Neutrophil (primary cell): Measurements from ENCODE around the gene ROPN1B.
"Not testable (repeated sequence)": the region's sequence is repeated elsewhere in the genome, so short reads cannot be mapped to it uniquely, and the experiment has no call there.

Experiments
- H3K27ac ChIP-seq: fragments of 200-600 bp; sonication (generic); 2 replicates; pipeline ENCODE4 v1.5.1; 2016; ENCODE audit warnings: mild to moderate bottlenecking, moderate library complexity
- H3K27me3 ChIP-seq: fragments of 200-600 bp; sonication (generic); 2 replicates; pipeline ENCODE4 v1.6.0; 2016; ENCODE audit warnings: mild to moderate bottlenecking
- H3K36me3 ChIP-seq: fragments of 200-600 bp; sonication (generic); 2 replicates; pipeline ENCODE4 v1.5.1; 2017
- H3K4me1 ChIP-seq, 2 experiments: fragments of 200-600 bp in 1 of 2; sonication (generic) in 1 of 2; 1 replicate in 1 of 2; 2 replicates in 1 of 2; pipeline versions ENCODE4 v1.5.1 to v1.6.1; 2013 to 2016; ENCODE audit warnings: low read depth in 1 of 2, low read length in 1 of 2, mild to moderate bottlenecking in 1 of 2, moderate library complexity in 1 of 2; ENCODE audit not compliant: control insufficient read depth in 1 of 2, insufficient read depth in 1 of 2
- H3K4me3 ChIP-seq, 2 experiments: fragments of 200-600 bp in 1 of 2; sonication (generic) in 1 of 2; 1 replicate in 1 of 2; 2 replicates in 1 of 2; pipeline ENCODE4 v1.5.1; 2013 to 2016; ENCODE audit warnings: low read depth in 1 of 2, low read length in 1 of 2, mild to moderate bottlenecking in 1 of 2, moderate library complexity in 1 of 2
- H3K9me3 ChIP-seq: fragments of 200-600 bp; sonication (generic); 2 replicates; pipeline ENCODE4 v1.5.1; 2016
- TF ChIP-seq, protein P1 (sequence below): fragments of 200-600 bp; sonication (generic); IDR thresholded peaks from 2 replicates; pipeline ENCODE4 v1.5.1; 2016; ENCODE audit warnings: antibody characterized with exemption

The ROPN1B gene

DNA sequence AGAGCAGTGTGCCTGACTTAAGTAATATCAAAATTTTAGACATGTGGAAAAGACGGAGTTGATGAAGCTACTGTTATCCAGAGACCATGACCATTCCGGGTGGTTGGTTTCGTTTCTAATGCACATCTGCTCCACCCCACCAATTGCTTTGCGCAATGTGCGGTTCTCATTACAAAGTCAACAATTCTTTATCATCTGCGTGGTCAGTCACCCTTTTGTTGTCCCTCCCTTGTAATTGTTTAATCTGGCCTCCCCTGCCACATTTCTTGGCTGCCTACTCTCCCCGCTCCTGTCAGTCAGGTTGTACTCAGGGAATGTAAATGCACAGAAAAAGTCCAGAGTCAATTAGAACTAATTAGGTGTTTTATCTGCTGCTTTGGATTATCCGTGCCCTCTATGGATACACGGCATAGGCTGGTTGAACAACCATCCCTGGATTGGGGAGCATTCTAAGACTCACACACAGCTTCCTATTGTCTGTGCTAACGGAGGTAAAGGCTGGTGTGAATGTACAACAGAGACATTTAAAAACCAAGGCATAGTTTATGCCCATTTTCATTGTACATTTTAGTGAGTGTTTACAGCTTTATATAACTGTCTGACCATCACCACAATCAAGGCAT is 33.6 kb upstream of the ROPN1B start:
- H3K4me3 ChIP-seq, H3K9me3 ChIP-seq, H3K36me3 ChIP-seq, H3K27me3 ChIP-seq, H3K4me1 ChIP-seq, H3K27ac ChIP-seq: not testable (repeated sequence)

GRCh38 chr3:125936210-125936815 is 32.7 kb upstream of the ROPN1B start:
- H3K4me3 ChIP-seq, H3K4me1 ChIP-seq, H3K27ac ChIP-seq, H3K9me3 ChIP-seq, H3K27me3 ChIP-seq, H3K36me3 ChIP-seq: not testable (repeated sequence)

- H3K27me3 ChIP-seq, H3K4me3 ChIP-seq, H3K27ac ChIP-seq, H3K9me3 ChIP-seq, H3K4me1 ChIP-seq, H3K36me3 ChIP-seq: not testable (repeated sequence)
These were observed 32.1 kb upstream of the ROPN1B start for GRCh38 chr3:125936891-125937290.

DNA sequence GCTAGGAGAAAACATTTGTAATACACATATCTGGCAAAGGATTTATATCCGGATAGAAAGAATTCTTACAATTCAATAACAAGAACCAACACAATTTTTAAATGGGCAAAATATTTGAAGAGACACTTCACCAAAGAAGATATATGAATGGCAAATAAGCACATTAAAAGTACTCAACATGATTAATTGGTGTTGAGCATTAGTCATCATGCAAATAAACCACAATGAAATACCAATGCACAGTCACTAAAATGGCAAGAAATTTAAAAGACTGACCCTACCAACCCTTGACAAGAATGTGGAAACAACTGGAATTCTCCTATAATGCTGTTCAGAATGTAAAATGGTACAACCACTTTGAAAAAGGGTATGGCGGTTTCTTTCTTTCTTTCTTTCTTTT is 21.2 kb upstream of the ROPN1B start:
- not testable (repeated sequence) for H3K36me3 ChIP-seq, H3K4me3 ChIP-seq, H3K4me1 ChIP-seq, H3K9me3 ChIP-seq, H3K27ac ChIP-seq
- H3K27me3 ChIP-seq: peaks cover 56% of the 10 kb centered on the region

GRCh38 chr3:125948901-125949300 is 20.1 kb upstream of the ROPN1B start:
- H3K27ac ChIP-seq, H3K4me1 ChIP-seq, H3K9me3 ChIP-seq, H3K4me3 ChIP-seq, H3K36me3 ChIP-seq: not testable (repeated sequence)
- H3K27me3 ChIP-seq: peaks cover 48% of the 10 kb centered on the region

GRCh38 chr3:125951176-125951575 is 17.8 kb upstream of the ROPN1B start:
- not testable (repeated sequence) for H3K36me3 ChIP-seq, H3K27ac ChIP-seq, H3K4me1 ChIP-seq, H3K4me3 ChIP-seq, H3K9me3 ChIP-seq
- peaks cover 30% of the 10 kb centered on the region for H3K27me3 ChIP-seq

DNA sequence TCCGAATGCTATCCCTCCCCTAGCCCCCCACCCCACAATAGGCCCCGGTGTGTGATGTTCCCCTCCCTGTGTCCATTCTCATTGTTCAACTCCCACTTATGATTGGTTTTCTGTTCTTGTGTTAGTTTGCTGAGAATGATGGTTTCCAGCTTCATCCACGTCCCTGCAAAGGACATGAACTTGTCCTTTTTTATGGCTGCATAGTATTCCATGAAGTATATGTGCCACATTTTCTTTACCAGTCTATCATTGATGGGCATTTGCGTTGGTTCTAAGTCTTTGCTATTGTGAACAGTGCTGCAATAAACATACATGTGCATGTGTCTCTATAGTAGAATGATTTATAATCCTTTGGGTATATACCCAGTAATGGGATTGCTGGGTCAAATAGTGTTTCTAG is 12.0 kb upstream of the ROPN1B start:
- H3K4me3 ChIP-seq, H3K36me3 ChIP-seq, H3K4me1 ChIP-seq, H3K9me3 ChIP-seq, H3K27ac ChIP-seq: not testable (repeated sequence)
- H3K27me3 ChIP-seq: peaks cover 46% of the 10 kb centered on the region

- H3K9me3 ChIP-seq: no peaks in the 10 kb centered on the region
- peaks cover 47% of the 10 kb centered on the region for H3K27me3 ChIP-seq
- H3K4me3 ChIP-seq: no peak overlapping the region
- no peaks in the 10 kb centered on the region for H3K36me3 ChIP-seq
- H3K4me1 ChIP-seq: no peaks in the 10 kb centered on the region
- TF ChIP-seq, protein P1, sequence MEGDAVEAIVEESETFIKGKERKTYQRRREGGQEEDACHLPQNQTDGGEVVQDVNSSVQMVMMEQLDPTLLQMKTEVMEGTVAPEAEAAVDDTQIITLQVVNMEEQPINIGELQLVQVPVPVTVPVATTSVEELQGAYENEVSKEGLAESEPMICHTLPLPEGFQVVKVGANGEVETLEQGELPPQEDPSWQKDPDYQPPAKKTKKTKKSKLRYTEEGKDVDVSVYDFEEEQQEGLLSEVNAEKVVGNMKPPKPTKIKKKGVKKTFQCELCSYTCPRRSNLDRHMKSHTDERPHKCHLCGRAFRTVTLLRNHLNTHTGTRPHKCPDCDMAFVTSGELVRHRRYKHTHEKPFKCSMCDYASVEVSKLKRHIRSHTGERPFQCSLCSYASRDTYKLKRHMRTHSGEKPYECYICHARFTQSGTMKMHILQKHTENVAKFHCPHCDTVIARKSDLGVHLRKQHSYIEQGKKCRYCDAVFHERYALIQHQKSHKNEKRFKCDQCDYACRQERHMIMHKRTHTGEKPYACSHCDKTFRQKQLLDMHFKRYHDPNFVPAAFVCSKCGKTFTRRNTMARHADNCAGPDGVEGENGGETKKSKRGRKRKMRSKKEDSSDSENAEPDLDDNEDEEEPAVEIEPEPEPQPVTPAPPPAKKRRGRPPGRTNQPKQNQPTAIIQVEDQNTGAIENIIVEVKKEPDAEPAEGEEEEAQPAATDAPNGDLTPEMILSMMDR: no peak
- no peak overlapping the region for H3K27ac ChIP-seq
These were observed 11.1 kb upstream of the ROPN1B start for GRCh38 chr3:125957674-125958510.
